ENCODE results near the gene C5orf63. TPM values are rescaled to one million over a fixed set of nuclear protein-coding genes. Genes with fewer than 3 reads are reported as not detected.
"Not testable (repeated sequence)": the region's sequence is repeated elsewhere in the genome, so short reads cannot be mapped to it uniquely, and the experiment has no call there.

C5orf63 gene
- 1 to 10 TPM; 1.9 to 6.2 (median 3.7) TPM for total RNA-seq
- long read RNA-seq, partial matches to known transcripts: 1 of 1 reads
- long read RNA-seq, other reads (novel, unspliced or antisense): 0 of 1 reads

GRCh38 chr5:127072861-127073846, at the start of gene C5orf63:
TSS of gene C5orf63 (minus strand) at chr5:127073502. CDS start at chr5:127058995, 14,507 bp downstream.
- H3K4me1 ChIP-seq: no peaks in the 10 kb centered on the region
- ATAC-seq (peak; percentile 88 to 98 (median 90)), DNase-seq (peak; percentile 71 to 78 (median 73))
- WGBS (ENCODE audit: insufficient coverage, low coverage, low lambda C conversion rate, missing lambda C conversion rate): 22% methylated on average over 37 of the region's 56 CpGs
- TF ChIP-seq, protein P1, sequence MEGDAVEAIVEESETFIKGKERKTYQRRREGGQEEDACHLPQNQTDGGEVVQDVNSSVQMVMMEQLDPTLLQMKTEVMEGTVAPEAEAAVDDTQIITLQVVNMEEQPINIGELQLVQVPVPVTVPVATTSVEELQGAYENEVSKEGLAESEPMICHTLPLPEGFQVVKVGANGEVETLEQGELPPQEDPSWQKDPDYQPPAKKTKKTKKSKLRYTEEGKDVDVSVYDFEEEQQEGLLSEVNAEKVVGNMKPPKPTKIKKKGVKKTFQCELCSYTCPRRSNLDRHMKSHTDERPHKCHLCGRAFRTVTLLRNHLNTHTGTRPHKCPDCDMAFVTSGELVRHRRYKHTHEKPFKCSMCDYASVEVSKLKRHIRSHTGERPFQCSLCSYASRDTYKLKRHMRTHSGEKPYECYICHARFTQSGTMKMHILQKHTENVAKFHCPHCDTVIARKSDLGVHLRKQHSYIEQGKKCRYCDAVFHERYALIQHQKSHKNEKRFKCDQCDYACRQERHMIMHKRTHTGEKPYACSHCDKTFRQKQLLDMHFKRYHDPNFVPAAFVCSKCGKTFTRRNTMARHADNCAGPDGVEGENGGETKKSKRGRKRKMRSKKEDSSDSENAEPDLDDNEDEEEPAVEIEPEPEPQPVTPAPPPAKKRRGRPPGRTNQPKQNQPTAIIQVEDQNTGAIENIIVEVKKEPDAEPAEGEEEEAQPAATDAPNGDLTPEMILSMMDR (IDR thresholded peaks at IDR 0.05): peak in 3 of 4 donors; percentile 8 to 35 (median 9)
- TF ChIP-seq POLR2A (IDR thresholded peaks at IDR 0.05): peak; percentile 10
- H3K27ac ChIP-seq: peak within 1 kb of the TSS; percentile 44 to 47 (median 46)
- no peaks in the 10 kb centered on the region for H3K27me3 ChIP-seq
- peak within 1 kb of the TSS; percentile 50 to 69 (median 64) for H3K4me3 ChIP-seq
- intact Hi-C loops (cut with DNase I): no loop called here
- H3K9me3 ChIP-seq: no peaks in the 10 kb centered on the region
- peaks cover 0 to 4% (median 0%) of the 10 kb centered on the region in 4 donors for H3K36me3 ChIP-seq

- no peak for DNase-seq
- Histone ChIP-seq H3K9me3 (no peaks in the 10 kb centered on the region), H3K27me3 (no peaks in the 10 kb centered on the region), H3K27ac (no peak overlapping the region), H3K4me1 (no peaks in the 10 kb centered on the region), H3K36me3 (no peaks in the 10 kb centered on the region), H3K4me3 (no peak overlapping the region)
- no peak for ATAC-seq
- WGBS (ENCODE audit: insufficient coverage, low coverage, low lambda C conversion rate, missing lambda C conversion rate): 82% methylated on average over 3 of the region's 3 CpGs
- no peak for TF ChIP-seq POLR2A (IDR thresholded peaks at IDR 0.05)
- TF ChIP-seq, protein P1 (IDR thresholded peaks at IDR 0.05): no peak
- intact Hi-C loops (cut with DNase I): no loop called here
Measured at GRCh38 chr5:127112347-127112864, 39.1 kb upstream of the C5orf63 start.

GRCh38 chr5:127111112-127111511, 37.8 kb upstream of the C5orf63 start:
- no peak overlapping the region for H3K4me3 ChIP-seq
- TF ChIP-seq POLR2A (IDR thresholded peaks at IDR 0.05): no peak
- TF ChIP-seq, protein P1 (IDR thresholded peaks at IDR 0.05): no peak
- intact Hi-C loops (cut with DNase I): no loop called here
- 27% methylated on average over 2 of the region's 2 CpGs for WGBS (ENCODE audit: insufficient coverage, low coverage, low lambda C conversion rate, missing lambda C conversion rate)
- DNase-seq (no peak), ATAC-seq (no peak)
- H3K4me1 ChIP-seq: no peaks in the 10 kb centered on the region
- H3K27ac ChIP-seq: no peak overlapping the region
- H3K27me3 ChIP-seq: no peaks in the 10 kb centered on the region
- no peaks in the 10 kb centered on the region for H3K9me3 ChIP-seq
- no peaks in the 10 kb centered on the region for H3K36me3 ChIP-seq

GRCh38 chr5:127108624-127109260, 35.4 kb upstream of the C5orf63 start:
- 63% methylated on average over 5 of the region's 9 CpGs for WGBS (ENCODE audit: insufficient coverage, low coverage, low lambda C conversion rate, missing lambda C conversion rate)
- ATAC-seq; H3K4me1 ChIP-seq; H3K4me3 ChIP-seq; H3K27me3 ChIP-seq; H3K9me3 ChIP-seq; H3K36me3 ChIP-seq; H3K27ac ChIP-seq; intact Hi-C loops (cut with DNase I); DNase-seq: not testable (repeated sequence)

Measured in right lobe of liver (tissue), 6 donors.